Measurements from ENCODE around the gene MAP3K21. TPM values are rescaled to one million over a fixed set of nuclear protein-coding genes. Genes with fewer than 3 reads are reported as not detected.

Gene MAP3K21
- polyA plus RNA-seq, 1 experiment: 0.42 TPM

- no peak for DNase-seq (ENCODE audit: low read depth, low spot score)
- no peak overlapping the region for H3K4me3 ChIP-seq (ENCODE audit: low read depth, low read length)
- no peaks in the 10 kb centered on the region for H3K27me3 ChIP-seq (ENCODE audit: control insufficient read depth, insufficient read depth, low read length)
- H3K9me3 ChIP-seq (ENCODE audit: control insufficient read depth, insufficient read depth, low read length): no peaks in the 10 kb centered on the region
- ChIA-PET POLR2A (no interaction called here), CTCF (no interaction called here)
- no peak overlapping the region for H3K27ac ChIP-seq (ENCODE audit: low read depth, low read length)
- TF ChIP-seq CTCF (IDR thresholded peaks at IDR 0.05; ENCODE audit: low read depth, low read length): no peak
Observed at GRCh38 chr1:233354983-233355382, 27.5 kb downstream of the MAP3K21 start.

- Histone ChIP-seq H3K9me3 (ENCODE audit: control insufficient read depth, insufficient read depth, low read length) (no peaks in the 10 kb centered on the region), H3K4me3 (ENCODE audit: low read depth, low read length) (no peak overlapping the region), H3K27me3 (ENCODE audit: control insufficient read depth, insufficient read depth, low read length) (no peaks in the 10 kb centered on the region), H3K27ac (ENCODE audit: low read depth, low read length) (no peak overlapping the region)
- CTCF ChIA-PET: no interaction called here
- DNase-seq (ENCODE audit: low read depth, low spot score): no peak
- no peak for TF ChIP-seq CTCF (IDR thresholded peaks at IDR 0.05; ENCODE audit: low read depth, low read length)
- POLR2A ChIA-PET: no interaction called here
Observed at GRCh38 chr1:233355841-233356704, 28.5 kb downstream of the MAP3K21 start.

- DNase-seq (ENCODE audit: low read depth, low spot score): no peak
- H3K27ac ChIP-seq (ENCODE audit: low read depth, low read length): no peak overlapping the region
- H3K27me3 ChIP-seq (ENCODE audit: control insufficient read depth, insufficient read depth, low read length): no peaks in the 10 kb centered on the region
- no peak overlapping the region for H3K4me3 ChIP-seq (ENCODE audit: low read depth, low read length)
- no peaks in the 10 kb centered on the region for H3K9me3 ChIP-seq (ENCODE audit: control insufficient read depth, insufficient read depth, low read length)
- ChIA-PET CTCF (interaction anchor here (0.7 kb wide), 1 partner anchor 52 kb away, joined by 3 read pairs; no protein-coding TSS in a partner anchor), POLR2A (no interaction called here)
- no peak for TF ChIP-seq CTCF (IDR thresholded peaks at IDR 0.05; ENCODE audit: low read depth, low read length)
Observed at GRCh38 chr1:233356705-233356987, 29.1 kb downstream of the MAP3K21 start.

- no peak for TF ChIP-seq CTCF (IDR thresholded peaks at IDR 0.05; ENCODE audit: low read depth, low read length)
- ChIA-PET POLR2A (no interaction called here), CTCF (interaction anchor here (0.7 kb wide), 1 partner anchor 67 kb away, joined by 9 read pairs; no protein-coding TSS in a partner anchor)
Observed at GRCh38 chr1:233357595-233358397, 30.3 kb downstream of the MAP3K21 start.

GRCh38 chr1:233359431-233359830, 31.9 kb downstream of the MAP3K21 start:
- Histone ChIP-seq H3K27ac (ENCODE audit: low read depth, low read length) (no peak overlapping the region), H3K4me3 (ENCODE audit: low read depth, low read length) (no peak overlapping the region), H3K27me3 (ENCODE audit: control insufficient read depth, insufficient read depth, low read length) (no peaks in the 10 kb centered on the region), H3K9me3 (ENCODE audit: control insufficient read depth, insufficient read depth, low read length) (no peaks in the 10 kb centered on the region)
- ChIA-PET CTCF (interaction anchor here (0.8 kb wide), 1 partner anchor 34 kb away, joined by 3 read pairs; no protein-coding TSS in a partner anchor), POLR2A (no interaction called here)
- DNase-seq (ENCODE audit: low read depth, low spot score): no peak
- no peak for TF ChIP-seq CTCF (IDR thresholded peaks at IDR 0.05; ENCODE audit: low read depth, low read length)

More at GRCh38 chr1:233357595-233358397, 30.3 kb downstream of the MAP3K21 start:
- Histone ChIP-seq H3K27me3 (ENCODE audit: control insufficient read depth, insufficient read depth, low read length) (no peaks in the 10 kb centered on the region), H3K9me3 (ENCODE audit: control insufficient read depth, insufficient read depth, low read length) (no peaks in the 10 kb centered on the region), H3K4me3 (ENCODE audit: low read depth, low read length) (no peak overlapping the region), H3K27ac (ENCODE audit: low read depth, low read length) (no peak overlapping the region)
- no peak for DNase-seq (ENCODE audit: low read depth, low spot score)

All from AG04450 (cell line).